ENCODE results near the gene GPX3.
A peak's percentile ranks its signal among the peaks of the same experiment; 100 is the strongest.

GPX3 gene

GRCh38 chr5:151033217-151033934 lies 13.0 kb downstream of the GPX3 start:
- no peaks in the 10 kb centered on the region for H3K9me3 ChIP-seq
- H3K27me3 ChIP-seq (ENCODE audit: low read depth) = no peaks in the 10 kb centered on the region
- no peak overlapping the region for H3K4me3 ChIP-seq
- in situ Hi-C loops (cut with MboI; ENCODE audit: low sequenced_read_pairs) = no loop called here
- no peak for DNase-seq (ENCODE audit: low spot score in 2 of 2)
- H3K4me1 ChIP-seq = peaks cover 7% of the 10 kb centered on the region
- peaks cover 7% of the 10 kb centered on the region for H3K36me3 ChIP-seq (replicated peaks)

- in situ Hi-C loops (cut with MboI; ENCODE audit: low sequenced_read_pairs) = no loop called here
These were observed 14.3 kb downstream of the GPX3 start for GRCh38 chr5:151034422-151035379.

GRCh38 chr5:151036556-151036955 lies 16.2 kb downstream of the GPX3 start:
- in situ Hi-C loops (cut with MboI; ENCODE audit: low sequenced_read_pairs) = no loop called here
- Histone ChIP-seq H3K27me3 (ENCODE audit: low read depth) (no peaks in the 10 kb centered on the region), H3K36me3 (replicated peaks) (peaks cover 4% of the 10 kb centered on the region), H3K4me1 (peaks cover 7% of the 10 kb centered on the region), H3K9me3 (no peaks in the 10 kb centered on the region), H3K4me3 (no peak overlapping the region)
- peak in 1 of 2 experiments; percentile 52 for DNase-seq (ENCODE audit: low spot score in 2 of 2)

More at GRCh38 chr5:151034422-151035379, 14.3 kb downstream of the GPX3 start:
- Histone ChIP-seq H3K36me3 (replicated peaks) (peaks cover 7% of the 10 kb centered on the region), H3K9me3 (no peaks in the 10 kb centered on the region), H3K27me3 (ENCODE audit: low read depth) (no peaks in the 10 kb centered on the region), H3K4me1 (peaks cover 7% of the 10 kb centered on the region), H3K4me3 (no peak overlapping the region)
- DNase-seq (ENCODE audit: low spot score in 2 of 2) = no peak

- H3K27me3 ChIP-seq (ENCODE audit: low read depth) = no peaks in the 10 kb centered on the region
- no peak overlapping the region for H3K4me3 ChIP-seq
- no peaks in the 10 kb centered on the region for H3K9me3 ChIP-seq
- H3K4me1 ChIP-seq = peaks cover 7% of the 10 kb centered on the region
- in situ Hi-C loops (cut with MboI; ENCODE audit: low sequenced_read_pairs) = no loop called here
- H3K36me3 ChIP-seq (replicated peaks) = no peaks in the 10 kb centered on the region; the same call in none of the 2 replicates
- no peak for DNase-seq (ENCODE audit: low spot score in 2 of 2)
These were observed 17.4 kb downstream of the GPX3 start for GRCh38 chr5:151037561-151038411.

GRCh38 chr5:151038412-151038745 lies 18.0 kb downstream of the GPX3 start:
- peaks cover 7% of the 10 kb centered on the region for H3K4me1 ChIP-seq
- H3K36me3 ChIP-seq (replicated peaks) = no peaks in the 10 kb centered on the region; the same call in none of the 2 replicates
- H3K27me3 ChIP-seq (ENCODE audit: low read depth) = no peaks in the 10 kb centered on the region
- in situ Hi-C loops (cut with MboI; ENCODE audit: low sequenced_read_pairs) = no loop called here
- no peaks in the 10 kb centered on the region for H3K9me3 ChIP-seq
- H3K4me3 ChIP-seq = no peak overlapping the region
- DNase-seq (ENCODE audit: low spot score in 2 of 2) = no peak

- H3K4me3 ChIP-seq = no peak overlapping the region
- no peaks in the 10 kb centered on the region for H3K9me3 ChIP-seq
- DNase-seq (ENCODE audit: low spot score in 2 of 2) = no peak
- H3K27me3 ChIP-seq (ENCODE audit: low read depth) = no peaks in the 10 kb centered on the region
- no peaks in the 10 kb centered on the region; the same call in none of the 2 replicates for H3K36me3 ChIP-seq (replicated peaks)
- in situ Hi-C loops (cut with MboI; ENCODE audit: low sequenced_read_pairs) = no loop called here
- H3K4me1 ChIP-seq = peaks cover 7% of the 10 kb centered on the region
These were observed 18.4 kb downstream of the GPX3 start for GRCh38 chr5:151038801-151039238.

DNA sequence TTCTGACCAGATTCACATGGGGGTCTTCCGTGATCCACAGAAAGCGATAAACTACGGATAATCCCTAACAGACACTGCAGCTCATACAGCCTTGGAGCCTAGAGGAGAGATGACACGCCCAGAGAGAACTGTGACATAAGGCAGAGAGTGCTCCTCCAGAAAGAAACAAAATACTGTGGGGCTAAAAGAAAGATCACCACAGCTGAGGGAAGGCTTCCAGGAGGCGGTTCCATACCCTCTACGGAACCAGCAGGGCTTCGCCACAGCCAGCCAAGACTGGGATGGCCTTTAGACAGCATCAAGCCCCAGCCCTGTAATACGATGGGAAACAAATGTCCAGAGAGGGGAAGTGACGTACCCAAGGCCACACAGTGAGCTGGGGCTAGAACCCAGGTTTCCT lies 19.3 kb downstream of the GPX3 start:
- in situ Hi-C loops (cut with MboI; ENCODE audit: low sequenced_read_pairs) = no loop called here
- Histone ChIP-seq H3K9me3 (no peaks in the 10 kb centered on the region), H3K36me3 (replicated peaks) (no peaks in the 10 kb centered on the region; the same call in none of the 2 replicates), H3K4me1 (peaks cover 7% of the 10 kb centered on the region), H3K4me3 (no peak overlapping the region), H3K27me3 (ENCODE audit: low read depth) (no peaks in the 10 kb centered on the region)
- no peak for DNase-seq (ENCODE audit: low spot score in 2 of 2)

GRCh38 chr5:151040211-151040747 lies 19.9 kb downstream of the GPX3 start:
- no peak overlapping the region for H3K4me3 ChIP-seq
- no peaks in the 10 kb centered on the region for H3K9me3 ChIP-seq
- in situ Hi-C loops (cut with MboI; ENCODE audit: low sequenced_read_pairs) = no loop called here
- H3K4me1 ChIP-seq = peaks cover 7% of the 10 kb centered on the region
- no peaks in the 10 kb centered on the region for H3K27me3 ChIP-seq (ENCODE audit: low read depth)
- no peaks in the 10 kb centered on the region; the same call in none of the 2 replicates for H3K36me3 ChIP-seq (replicated peaks)
- no peak for DNase-seq (ENCODE audit: low spot score in 2 of 2)

DNA sequence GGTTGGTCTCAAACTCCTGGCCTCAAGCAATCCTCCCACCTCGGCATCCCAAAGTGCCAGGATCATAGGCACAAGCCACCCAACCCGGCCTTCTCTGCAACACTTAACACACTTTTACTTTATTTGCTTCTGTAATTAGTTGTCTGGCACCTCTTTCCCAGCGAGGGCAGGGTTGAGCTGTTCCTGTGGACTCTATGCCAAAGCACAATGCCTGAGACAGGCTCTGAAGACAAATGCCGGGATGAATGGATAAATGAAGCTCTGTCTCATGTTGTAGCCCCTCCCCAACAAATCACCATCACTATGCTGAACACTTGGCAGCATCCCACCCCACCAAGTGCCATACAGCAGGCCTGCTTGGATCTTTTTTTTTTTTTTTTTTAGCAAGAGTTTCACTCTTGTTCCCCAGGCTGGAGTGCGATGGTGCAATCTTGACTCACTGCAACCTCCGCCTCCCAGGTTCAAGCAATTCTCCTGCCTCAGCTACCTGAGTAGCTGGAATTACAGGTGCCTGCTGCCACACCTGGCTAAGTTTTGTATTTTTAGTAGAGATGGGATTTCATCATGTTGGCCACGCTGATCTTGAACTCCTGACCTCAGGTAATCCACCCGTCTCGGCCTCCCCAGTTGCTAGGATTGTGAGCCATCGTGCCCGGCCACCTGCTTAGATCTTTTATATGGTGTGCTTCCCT lies 21.3 kb downstream of the GPX3 start:
- Histone ChIP-seq H3K4me3 (no peak overlapping the region), H3K9me3 (no peaks in the 10 kb centered on the region), H3K36me3 (replicated peaks) (peaks cover 4% of the 10 kb centered on the region), H3K4me1 (peaks cover under 1% of the 10 kb centered on the region), H3K27me3 (ENCODE audit: low read depth) (no peaks in the 10 kb centered on the region)
- DNase-seq (ENCODE audit: low spot score in 2 of 2) = no peak
- in situ Hi-C loops (cut with MboI; ENCODE audit: low sequenced_read_pairs) = no loop called here

- in situ Hi-C loops (cut with MboI; ENCODE audit: low sequenced_read_pairs) = no loop called here
- no peak overlapping the region for H3K4me3 ChIP-seq
- peaks cover 9% of the 10 kb centered on the region for H3K36me3 ChIP-seq (replicated peaks)
- no peaks in the 10 kb centered on the region for H3K27me3 ChIP-seq (ENCODE audit: low read depth)
- no peaks in the 10 kb centered on the region for H3K4me1 ChIP-seq
- no peaks in the 10 kb centered on the region for H3K9me3 ChIP-seq
- DNase-seq (ENCODE audit: low spot score in 2 of 2) = no peak
These were observed 22.2 kb downstream of the GPX3 start for GRCh38 chr5:151042453-151043093.

- H3K4me3 ChIP-seq = no peak overlapping the region
- no peaks in the 10 kb centered on the region for H3K27me3 ChIP-seq (ENCODE audit: low read depth)
- in situ Hi-C loops (cut with MboI; ENCODE audit: low sequenced_read_pairs) = no loop called here
- no peaks in the 10 kb centered on the region for H3K9me3 ChIP-seq
- H3K36me3 ChIP-seq (replicated peaks) = peaks cover 19% of the 10 kb centered on the region
- no peaks in the 10 kb centered on the region for H3K4me1 ChIP-seq
- peak in 1 of 2 experiments; percentile 36 for DNase-seq (ENCODE audit: low spot score in 2 of 2)
These were observed 27.5 kb downstream of the GPX3 start for GRCh38 chr5:151047814-151048425.

GRCh38 chr5:151048526-151048925 lies 28.1 kb downstream of the GPX3 start:
- no peaks in the 10 kb centered on the region for H3K9me3 ChIP-seq
- in situ Hi-C loops (cut with MboI; ENCODE audit: low sequenced_read_pairs) = no loop called here
- no peaks in the 10 kb centered on the region for H3K4me1 ChIP-seq
- no peaks in the 10 kb centered on the region for H3K27me3 ChIP-seq (ENCODE audit: low read depth)
- peak in 1 of 2 experiments; percentile 19 for DNase-seq (ENCODE audit: low spot score in 2 of 2)
- H3K36me3 ChIP-seq (replicated peaks) = peaks cover 19% of the 10 kb centered on the region
- no peak overlapping the region for H3K4me3 ChIP-seq

Data from HAP-1 (cell line).